CD4-positive, alpha-beta T cell treated with Interleukin-10 for 1 hour (primary cell): ENCODE results near the gene NDUFB8.

Source experiments
- DNase-seq: peaks from one replicate; pipeline ENCODE4 v3.0.0-alpha.2; 2020

Gene NDUFB8

DNA sequence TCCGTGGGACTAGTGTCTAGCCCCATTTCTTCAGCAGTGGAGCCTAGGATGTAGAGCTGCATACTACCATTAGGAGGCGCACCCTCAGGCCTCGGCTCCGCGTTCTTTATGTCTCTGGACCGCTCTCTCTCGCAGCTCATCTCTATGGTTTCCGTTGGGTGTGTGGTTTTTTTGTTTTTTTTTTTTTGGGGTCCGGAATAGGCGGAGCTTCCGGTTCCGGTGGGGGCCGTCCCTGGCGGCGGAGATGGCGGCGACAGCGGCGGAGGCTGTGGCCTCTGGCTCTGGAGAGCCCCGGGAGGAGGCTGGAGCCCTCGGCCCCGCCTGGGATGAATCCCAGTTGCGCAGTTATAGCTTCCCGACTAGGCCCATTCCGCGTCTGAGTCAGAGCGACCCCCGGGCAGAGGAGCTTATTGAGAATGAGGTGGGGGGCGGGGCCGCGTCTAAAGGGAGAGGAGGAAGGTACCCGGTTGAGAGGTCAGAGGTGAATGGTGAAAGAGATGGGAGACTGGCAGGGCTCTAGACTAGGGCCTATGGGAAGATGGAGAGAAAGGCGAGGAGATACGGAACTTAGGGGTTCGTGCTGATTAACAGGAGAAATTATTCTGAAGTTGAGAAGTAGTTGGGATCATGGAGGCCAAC is 6.2 kb upstream of the NDUFB8 start, which contains the start of gene HIF1AN:
Gene HIF1AN, plus strand, starts transcription at position 229 of the 639 bp plus-strand sequence. Its CDS starts 16 bp downstream, at position 245.
- DNase-seq = peak; percentile 95

DNA sequence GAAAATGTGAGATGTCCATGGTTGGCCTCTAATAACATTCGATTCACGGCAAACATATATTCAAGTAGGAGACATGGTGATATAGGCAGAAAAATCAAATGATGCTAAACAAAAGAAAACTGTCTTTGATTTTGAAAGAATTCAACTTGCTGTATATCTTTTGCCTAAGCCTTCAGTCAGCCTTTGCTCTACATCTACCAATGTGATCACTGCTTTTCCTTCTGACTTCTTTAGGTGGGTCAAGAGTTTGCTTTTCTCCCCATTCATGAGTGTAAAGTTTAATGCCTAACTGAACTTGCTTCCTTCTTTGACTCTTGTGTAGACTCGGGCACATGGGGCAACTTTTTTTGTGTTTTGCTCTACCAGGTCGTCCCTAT is 5.7 kb upstream of the NDUFB8 start:
- DNase-seq = no peak

DNA sequence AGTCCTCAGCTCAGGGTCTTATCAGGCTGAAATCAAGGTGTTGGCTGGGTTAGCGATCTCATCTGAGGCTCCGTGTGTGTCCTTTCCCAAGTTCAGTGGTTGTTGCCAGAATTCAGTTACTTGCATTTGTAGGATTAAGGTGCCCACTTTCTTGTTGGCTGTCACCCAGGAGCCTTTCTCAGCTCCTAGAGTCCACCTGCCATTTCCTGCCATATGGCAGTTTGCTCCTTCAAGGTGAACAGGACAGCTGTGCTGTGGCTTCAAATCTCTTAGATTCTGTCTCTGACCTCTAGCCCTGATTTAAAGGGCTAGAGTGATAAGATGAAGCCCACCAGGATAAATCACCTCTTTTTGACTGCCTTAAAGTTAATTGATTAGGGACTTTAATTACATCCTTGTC is 5.1 kb upstream of the NDUFB8 start:
- DNase-seq = no peak

DNA sequence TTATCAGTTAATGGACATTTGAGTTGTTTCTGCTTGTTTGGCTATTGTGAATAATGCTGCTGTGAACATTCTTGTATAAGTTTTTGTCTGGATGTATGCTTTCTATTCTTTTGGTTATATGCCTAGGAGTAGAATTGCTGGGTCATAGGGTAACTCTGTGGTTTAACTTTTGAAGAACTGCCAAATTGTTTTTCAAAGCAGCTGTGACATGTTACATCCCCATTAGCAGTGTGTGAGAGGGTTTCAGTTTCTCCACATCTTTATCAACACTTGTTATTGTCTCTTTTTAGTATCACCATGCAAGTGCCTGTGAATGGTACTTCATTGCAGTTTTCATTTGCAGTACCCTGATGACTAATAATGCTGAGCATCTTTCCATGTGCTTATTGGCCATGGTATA is 2.1 kb upstream of the NDUFB8 start:
- DNase-seq = no peak

DNA sequence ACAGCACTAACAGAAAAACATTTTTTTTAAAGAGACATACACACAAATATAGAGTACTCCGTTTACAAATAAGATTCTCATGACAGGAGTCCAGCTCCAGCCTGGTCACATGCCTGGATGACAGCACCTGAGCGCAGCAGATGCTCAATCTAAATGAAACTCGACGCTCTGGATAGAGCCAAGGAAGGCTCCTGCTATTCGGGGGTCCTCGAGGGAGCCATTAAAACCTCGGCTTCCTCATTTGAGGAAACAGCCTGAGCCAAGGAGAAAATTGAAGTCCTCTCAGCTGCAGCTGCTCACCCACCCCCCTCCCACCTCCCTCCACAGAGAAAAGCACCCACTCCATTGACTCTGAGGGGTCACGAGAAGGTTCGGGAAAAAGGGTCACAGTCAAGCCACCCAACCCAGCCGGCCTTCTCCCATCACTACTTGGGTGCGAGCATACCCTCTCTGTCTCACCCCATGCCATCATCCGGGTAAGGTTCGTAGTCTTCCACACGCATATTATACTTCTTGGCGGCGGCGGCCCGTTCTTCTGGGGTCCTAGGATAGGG is 673 bp downstream of the NDUFB8 start:
- no peak for DNase-seq

DNA sequence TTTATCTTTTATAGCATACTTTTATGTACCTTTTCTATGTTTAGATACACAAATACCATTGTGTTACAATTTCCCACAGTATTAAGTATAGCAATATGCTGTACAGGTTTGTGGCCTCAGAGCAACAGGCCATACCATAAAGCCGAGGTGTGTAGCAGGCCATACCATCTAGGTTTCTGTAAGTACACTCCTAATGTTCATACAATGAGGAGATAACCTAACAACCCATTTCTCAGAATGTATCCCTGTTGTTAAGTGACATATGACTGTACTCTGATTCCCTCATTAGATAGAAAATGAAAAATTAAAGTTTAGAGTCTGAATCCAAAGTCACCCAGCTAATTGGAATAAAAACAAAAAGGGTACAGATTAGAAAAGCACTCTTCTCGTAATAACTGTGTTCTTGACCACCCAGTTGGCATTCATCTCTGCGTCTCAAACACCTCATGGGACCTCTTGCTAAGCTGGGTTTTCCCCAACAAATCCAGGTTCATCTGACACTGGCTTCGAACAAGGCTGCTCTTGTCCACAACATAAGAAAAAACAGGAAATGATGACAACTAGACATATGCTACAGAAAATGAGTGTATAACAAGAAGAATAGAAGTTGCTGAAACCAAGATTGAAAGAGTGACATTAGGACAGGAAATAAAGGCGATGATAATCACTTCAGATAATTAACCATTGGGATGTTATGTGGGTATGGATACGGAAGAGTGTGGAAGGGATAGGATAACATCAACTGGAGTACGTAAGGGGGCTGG is 1.4 kb downstream of the NDUFB8 start:
- DNase-seq = peak; percentile 60

GRCh38 chr10:100524638-100525037 is 5.0 kb downstream of the NDUFB8 start:
- no peak for DNase-seq

- no peak for DNase-seq
Observed at GRCh38 chr10:100524206-100524605, 5.5 kb downstream of the NDUFB8 start.

- no peak for DNase-seq
Observed at GRCh38 chr10:100522945-100523344, 6.7 kb downstream of the NDUFB8 start.

DNA sequence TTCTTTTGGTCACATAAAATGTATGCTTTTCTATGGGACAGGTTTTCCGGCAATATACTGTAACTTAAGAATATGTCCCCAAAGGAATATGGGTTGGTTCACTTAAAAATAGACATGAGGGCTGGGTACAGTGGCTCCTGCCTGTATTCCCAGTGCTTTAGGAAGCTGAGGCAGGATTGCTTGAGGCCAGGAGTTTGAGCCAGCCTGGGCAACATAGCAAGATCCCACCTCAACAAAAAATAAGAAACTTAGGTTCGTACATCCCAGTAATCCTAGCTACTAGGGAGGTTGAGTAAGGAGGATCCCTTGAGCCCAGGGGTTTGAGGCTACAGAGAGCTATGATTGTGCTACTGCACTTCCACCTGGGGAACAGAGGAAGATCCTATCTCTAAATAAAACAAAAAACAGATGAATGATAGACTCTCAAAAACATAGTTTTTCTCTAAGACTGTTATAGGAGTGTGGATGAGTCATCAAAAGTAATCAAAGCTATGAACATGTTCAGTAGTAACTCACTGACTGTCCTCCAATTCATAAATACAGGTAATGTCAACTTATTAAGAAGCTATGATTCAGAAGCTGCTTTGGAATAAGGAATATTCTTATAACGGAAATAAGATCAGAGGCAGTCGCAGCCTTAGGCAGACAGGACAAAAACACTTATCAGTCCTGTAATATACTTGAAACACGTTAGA is 7.4 kb downstream of the NDUFB8 start:
- no peak for DNase-seq

DNA sequence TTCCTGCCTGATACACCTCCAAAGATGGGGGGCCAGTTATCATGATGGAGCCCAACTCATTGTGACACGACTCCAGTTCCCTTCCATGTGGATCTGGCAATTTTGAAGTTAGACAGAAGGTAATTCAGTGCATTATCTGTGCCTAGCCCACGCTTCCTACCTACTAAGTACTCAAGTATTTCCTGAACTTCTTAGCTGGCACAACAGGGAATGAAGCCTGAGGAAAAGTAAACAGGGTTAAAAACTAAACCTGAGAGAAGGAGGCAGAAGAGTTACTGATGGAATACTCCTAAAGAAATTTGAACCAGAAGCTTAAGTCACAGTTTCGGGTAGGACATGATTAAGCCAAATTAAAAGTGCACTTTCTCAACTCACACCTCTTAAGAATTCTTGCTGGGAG is 8.9 kb downstream of the NDUFB8 start:
- DNase-seq = no peak

DNA sequence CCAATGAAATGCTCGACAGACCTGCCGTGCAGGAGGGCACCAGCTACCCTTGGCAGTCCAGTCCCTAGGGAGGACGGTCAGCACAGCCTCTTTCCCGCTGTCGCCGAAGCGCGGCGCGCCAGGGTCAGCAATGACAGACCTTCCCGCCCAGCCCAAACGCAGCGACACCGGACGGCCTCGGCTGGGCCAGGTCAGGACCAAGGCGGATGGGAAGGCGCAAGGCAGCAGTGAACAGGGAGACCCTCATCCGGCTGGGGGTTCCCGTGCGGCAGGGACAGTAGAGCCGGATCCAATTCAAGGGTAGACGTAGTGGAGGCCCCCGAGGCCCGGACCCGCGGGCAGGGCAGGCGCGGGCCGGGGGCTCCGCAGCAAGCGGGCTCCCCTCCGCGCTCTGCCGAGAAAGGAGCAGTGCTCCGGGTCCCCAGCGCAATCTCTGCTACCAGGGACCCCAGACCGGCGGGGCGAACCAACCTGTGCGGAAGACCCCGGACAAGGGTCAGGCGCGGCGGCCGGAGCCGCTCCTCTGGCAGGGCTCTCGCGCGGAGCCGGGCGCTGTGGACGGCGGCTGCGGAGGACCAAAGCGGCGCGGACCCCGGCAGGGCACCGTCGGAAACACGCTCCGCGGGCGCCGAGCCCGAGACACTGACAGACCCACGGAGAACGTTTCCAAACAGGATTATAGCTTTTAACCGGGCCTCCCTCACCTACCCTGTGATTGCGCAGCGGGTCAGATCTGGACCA is 10.2 kb downstream of the NDUFB8 start, which contains the start of gene SEC31B:
Gene SEC31B, minus strand, starts transcription at position 551 of the 741 bp plus-strand sequence. CDS start 2,909 bp downstream, outside the sequence.
- DNase-seq = no peak

- DNase-seq = peak; percentile 68
Observed at GRCh38 chr10:100518761-100519241, 10.9 kb downstream of the NDUFB8 start.

- DNase-seq = no peak
Observed at GRCh38 chr10:100516847-100517246, 12.8 kb downstream of the NDUFB8 start.

- no peak for DNase-seq
Observed at GRCh38 chr10:100515612-100516011, 14.1 kb downstream of the NDUFB8 start.

GRCh38 chr10:100510533-100511308 is 18.9 kb downstream of the NDUFB8 start:
- peak; percentile 80 for DNase-seq

DNA sequence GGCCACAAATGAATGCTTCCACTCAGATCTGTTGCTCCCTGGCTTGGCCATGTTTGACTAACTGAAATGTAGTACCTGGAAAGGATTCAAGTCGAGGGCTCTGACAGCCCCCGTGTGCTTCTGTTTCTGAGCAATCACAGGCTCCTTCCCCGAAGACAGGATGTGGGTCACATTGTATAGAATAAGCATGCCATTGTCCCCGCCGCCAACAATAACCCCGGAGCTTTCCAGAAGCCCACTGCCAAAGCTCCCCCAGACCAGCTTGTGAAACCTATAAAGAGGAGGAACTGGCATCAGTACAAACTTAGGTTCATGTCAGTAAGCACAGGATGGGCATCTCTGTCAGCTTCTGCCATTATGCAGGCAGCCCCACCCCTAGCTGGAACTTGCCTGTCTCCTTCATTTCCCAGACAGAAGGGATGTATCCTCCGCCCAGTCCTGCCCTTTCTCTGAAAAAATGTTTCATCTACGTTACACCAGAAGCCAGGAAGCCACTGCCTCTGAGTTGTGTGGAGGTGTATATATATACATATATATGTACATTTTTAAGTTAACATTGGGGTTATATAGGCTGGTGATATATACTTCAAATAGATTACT is 20.3 kb downstream of the NDUFB8 start:
- peak; percentile 55 for DNase-seq

GRCh38 chr10:100508691-100509150 is 20.9 kb downstream of the NDUFB8 start:
- peak; percentile 81 for DNase-seq

GRCh38 chr10:100508266-100508665 is 21.4 kb downstream of the NDUFB8 start:
- no peak for DNase-seq

GRCh38 chr10:100507357-100507732 is 22.3 kb downstream of the NDUFB8 start:
- DNase-seq = no peak
